ENCODE data around the gene OPTC. TPM values are rescaled to one million over a fixed set of nuclear protein-coding genes. Genes with fewer than 3 reads are reported as not detected.
A peak's percentile ranks its signal among the peaks of the same experiment; 100 is the strongest.
"Not testable (repeated sequence)": the region's sequence is repeated elsewhere in the genome, so short reads cannot be mapped to it uniquely, and the experiment has no call there.

Gene OPTC
- total RNA-seq, 1 experiment from 2014 or later, result not detected

DNA sequence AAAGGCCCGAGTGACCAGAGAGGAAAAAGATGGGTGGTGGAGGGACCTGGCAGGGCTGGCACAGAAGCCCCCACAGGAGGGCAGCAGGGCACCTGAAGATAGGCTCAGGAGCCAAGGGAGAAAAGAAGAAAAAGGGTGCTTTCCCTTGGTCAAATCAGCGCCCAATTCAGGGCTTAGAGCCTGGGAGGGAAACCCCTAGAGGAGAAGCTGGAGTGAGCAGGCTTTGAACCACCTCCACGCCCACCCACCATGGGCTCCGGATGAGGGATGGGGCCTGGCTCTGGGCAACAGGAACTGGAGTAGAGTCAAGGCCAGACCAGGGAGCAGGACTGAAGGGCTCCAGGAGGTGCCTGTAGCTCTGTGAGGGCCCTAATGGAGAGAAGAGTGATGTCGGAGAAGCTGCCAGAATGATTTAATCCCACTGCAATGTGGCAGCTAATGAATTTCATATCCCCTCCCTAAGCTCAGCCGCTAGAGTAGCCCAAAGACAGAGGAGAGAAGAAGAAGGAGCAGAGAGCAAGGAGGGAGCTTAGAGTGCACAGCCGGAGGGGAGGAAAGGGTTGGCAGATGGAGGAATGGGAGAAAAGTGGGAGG lies 30.4 kb upstream of the OPTC start:
- DNase-seq (ENCODE audit: low spot score), result no peak
- in situ Hi-C loops (cut with HindIII; ENCODE audit: low sequenced_read_pairs), result loop anchor here (25.0 kb wide), 1 partner anchor 101 kb away; the partner anchor contains the start of gene FMOD

GRCh38 chr1:203464226-203464625 lies 29.7 kb upstream of the OPTC start:
- no peak for DNase-seq (ENCODE audit: low spot score)
- in situ Hi-C loops (cut with HindIII; ENCODE audit: low sequenced_read_pairs), result loop anchor here (25.0 kb wide), 1 partner anchor 102 kb away; the partner anchor contains the start of gene FMOD

DNA sequence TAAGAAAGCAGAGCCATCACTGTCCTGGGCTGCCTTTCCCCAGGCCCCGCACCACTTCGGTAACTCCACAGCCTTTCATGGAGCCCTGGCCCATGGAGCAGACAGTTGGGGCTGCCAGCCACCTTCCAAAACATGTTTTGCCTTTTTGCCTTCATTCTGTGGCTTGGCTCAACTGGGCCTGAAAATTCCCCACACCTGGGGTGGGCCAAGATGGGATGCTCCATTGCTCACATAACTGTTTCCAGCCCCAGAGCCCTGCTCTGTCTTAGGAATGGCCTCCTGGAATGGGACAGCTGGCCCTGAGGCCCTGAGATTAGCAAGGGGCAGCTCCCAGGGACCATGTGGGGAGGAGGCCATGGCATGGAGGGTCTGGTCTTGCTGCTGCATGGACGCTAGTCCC lies 29.2 kb upstream of the OPTC start:
- no peak for DNase-seq (ENCODE audit: low spot score)
- in situ Hi-C loops (cut with HindIII; ENCODE audit: low sequenced_read_pairs), result loop anchor here (25.0 kb wide), 1 partner anchor 102 kb away; the partner anchor contains the start of gene FMOD

DNA sequence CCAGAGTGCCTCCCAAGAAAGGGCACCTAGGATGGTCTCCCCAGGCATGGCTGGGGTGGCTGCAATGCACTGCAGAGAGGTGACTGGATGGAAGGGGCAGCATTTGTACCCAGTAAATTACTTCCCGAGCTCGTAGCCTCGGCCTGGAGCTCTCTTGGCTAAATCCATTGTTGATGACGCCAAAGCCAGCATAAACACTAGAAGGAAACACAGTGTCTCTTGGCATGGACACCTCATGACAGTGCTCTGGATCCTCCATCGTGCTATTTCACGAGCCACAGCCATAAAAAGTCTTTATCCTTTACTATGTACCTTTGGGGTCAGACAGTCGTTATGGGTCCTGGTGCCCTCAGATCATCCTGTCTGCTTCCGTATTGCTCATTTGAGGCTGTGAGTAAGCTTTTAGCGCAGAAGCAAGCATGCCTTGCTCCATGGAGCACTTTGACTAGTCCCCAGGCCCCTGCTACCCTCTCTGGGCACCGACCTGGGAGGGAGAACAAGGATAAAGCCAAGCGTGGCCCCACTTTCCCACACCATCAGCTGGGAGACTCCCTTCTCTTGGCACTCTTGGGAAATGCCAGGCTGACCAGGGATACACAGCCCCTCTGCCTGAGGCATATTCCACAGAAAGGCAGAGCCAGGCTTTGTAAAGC lies 28.7 kb upstream of the OPTC start:
- in situ Hi-C loops (cut with HindIII; ENCODE audit: low sequenced_read_pairs), result loop anchor here (25.0 kb wide), 1 partner anchor 103 kb away; the partner anchor contains the start of gene FMOD
- peak; percentile 39 for DNase-seq (ENCODE audit: low spot score)

- no peak for DNase-seq (ENCODE audit: low spot score)
Observed at GRCh38 chr1:203465948-203466347, 28.0 kb upstream of the OPTC start.

DNA sequence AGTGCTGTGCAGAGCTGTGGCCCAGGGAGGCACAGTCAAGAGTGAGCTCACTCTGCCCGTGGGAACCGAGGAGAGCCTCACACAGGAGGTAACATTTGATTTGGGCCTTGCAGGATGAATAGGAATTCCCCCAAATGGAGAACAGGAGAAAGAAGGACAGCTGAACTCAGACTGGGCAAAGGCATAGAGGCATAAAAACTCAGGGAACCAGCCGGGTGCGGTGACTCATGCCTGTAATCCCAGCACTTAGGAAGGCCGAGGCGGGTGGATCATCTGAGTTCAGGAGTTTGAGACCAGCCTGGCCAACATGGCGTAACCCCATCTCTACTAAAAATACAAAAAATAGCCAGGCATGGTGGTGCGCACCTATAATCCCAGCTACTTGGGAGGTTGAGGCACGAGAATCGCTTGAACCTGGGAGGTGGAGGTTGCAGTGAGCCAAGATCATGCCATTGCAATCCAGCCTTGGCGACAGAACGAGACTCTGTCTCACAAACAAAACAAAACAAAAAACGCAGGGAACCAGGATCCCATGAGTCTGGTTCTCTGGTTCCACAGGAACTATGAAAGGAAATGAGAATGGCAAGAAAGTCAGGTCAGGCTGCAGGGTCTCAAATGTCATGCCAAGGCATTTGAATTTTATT lies 26.9 kb upstream of the OPTC start:
- not testable (repeated sequence) for DNase-seq (ENCODE audit: low spot score)
- in situ Hi-C loops (cut with HindIII; ENCODE audit: low sequenced_read_pairs), result loop anchor here (25.0 kb wide), 1 partner anchor 105 kb away; the partner anchor contains the start of gene FMOD

More at GRCh38 chr1:203465948-203466347, 28.0 kb upstream of the OPTC start:
- in situ Hi-C loops (cut with HindIII; ENCODE audit: low sequenced_read_pairs), result loop anchor here (25.0 kb wide), 1 partner anchor 104 kb away; the partner anchor contains the start of gene FMOD

GRCh38 chr1:203467550-203467921 lies 26.4 kb upstream of the OPTC start:
- DNase-seq (ENCODE audit: low spot score), result peak; percentile 53
- in situ Hi-C loops (cut with HindIII; ENCODE audit: low sequenced_read_pairs), result loop anchor here (25.0 kb wide), 1 partner anchor 105 kb away; the partner anchor contains the start of gene FMOD

- in situ Hi-C loops (cut with HindIII; ENCODE audit: low sequenced_read_pairs), result loop anchor here (25.0 kb wide), 1 partner anchor 106 kb away; the partner anchor contains the start of gene FMOD
- DNase-seq (ENCODE audit: low spot score), result no peak
Observed at GRCh38 chr1:203468326-203468725, 25.6 kb upstream of the OPTC start.

- in situ Hi-C loops (cut with HindIII; ENCODE audit: low sequenced_read_pairs), result loop anchor here (25.0 kb wide), 1 partner anchor 108 kb away; the partner anchor contains the start of gene FMOD
- no peak for DNase-seq (ENCODE audit: low spot score)
Observed at GRCh38 chr1:203470240-203470639, 23.7 kb upstream of the OPTC start.

DNA sequence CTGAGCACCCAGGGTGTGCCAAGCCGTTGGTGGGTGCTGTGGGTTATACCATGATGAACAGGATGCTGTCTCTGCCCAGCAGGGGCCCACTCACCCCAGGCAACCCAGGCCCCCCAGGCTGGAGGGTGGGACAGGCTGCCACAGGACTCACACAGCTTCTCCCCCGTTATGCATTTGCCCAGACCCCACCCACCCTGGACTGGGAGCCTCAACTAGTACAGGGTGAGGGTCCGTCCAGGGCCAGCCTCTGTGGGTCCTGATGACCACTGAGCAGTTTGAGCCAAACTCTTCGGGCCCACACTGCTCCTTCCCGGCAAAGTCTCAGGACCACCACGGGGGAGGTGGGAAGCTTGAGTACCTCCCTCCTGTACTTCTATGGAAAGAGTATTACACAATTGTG lies 22.1 kb upstream of the OPTC start:
- in situ Hi-C loops (cut with HindIII; ENCODE audit: low sequenced_read_pairs), result loop anchor here (25.0 kb wide), 1 partner anchor 110 kb away; the partner anchor contains the start of gene FMOD
- DNase-seq (ENCODE audit: low spot score), result no peak

- in situ Hi-C loops (cut with HindIII; ENCODE audit: low sequenced_read_pairs), result loop anchor here (25.0 kb wide), 1 partner anchor 111 kb away; the partner anchor contains the start of gene FMOD
- no peak for DNase-seq (ENCODE audit: low spot score)
Observed at GRCh38 chr1:203473281-203473680, 20.7 kb upstream of the OPTC start.

DNA sequence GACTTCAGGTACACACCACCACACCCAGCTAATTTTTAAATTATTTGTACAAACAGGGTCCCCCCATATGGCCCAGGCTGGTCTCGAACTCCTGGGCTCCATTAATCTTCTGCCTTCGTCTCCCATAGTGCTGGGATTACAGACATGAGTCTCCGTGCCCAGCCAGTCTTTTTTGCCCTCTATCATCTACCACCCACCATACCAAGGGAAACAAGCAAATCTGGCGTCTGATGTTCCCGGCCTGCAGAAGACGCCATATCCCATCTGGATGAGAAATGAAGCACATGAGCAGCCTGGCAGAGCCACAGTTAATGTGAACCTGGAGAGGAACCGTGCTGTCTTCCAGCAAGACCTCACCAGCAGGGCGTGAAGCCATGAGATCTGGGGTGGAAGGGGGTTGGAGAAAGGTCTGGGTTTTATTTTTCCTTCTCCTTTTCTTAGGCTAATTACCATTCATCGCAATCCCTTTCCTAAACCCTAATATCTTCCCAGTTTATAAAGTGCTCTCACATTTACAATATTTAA lies 20.1 kb upstream of the OPTC start:
- no peak for DNase-seq (ENCODE audit: low spot score)
- in situ Hi-C loops (cut with HindIII; ENCODE audit: low sequenced_read_pairs), result loop anchor here (25.0 kb wide), 1 partner anchor 112 kb away; the partner anchor contains the start of gene FMOD

DNA sequence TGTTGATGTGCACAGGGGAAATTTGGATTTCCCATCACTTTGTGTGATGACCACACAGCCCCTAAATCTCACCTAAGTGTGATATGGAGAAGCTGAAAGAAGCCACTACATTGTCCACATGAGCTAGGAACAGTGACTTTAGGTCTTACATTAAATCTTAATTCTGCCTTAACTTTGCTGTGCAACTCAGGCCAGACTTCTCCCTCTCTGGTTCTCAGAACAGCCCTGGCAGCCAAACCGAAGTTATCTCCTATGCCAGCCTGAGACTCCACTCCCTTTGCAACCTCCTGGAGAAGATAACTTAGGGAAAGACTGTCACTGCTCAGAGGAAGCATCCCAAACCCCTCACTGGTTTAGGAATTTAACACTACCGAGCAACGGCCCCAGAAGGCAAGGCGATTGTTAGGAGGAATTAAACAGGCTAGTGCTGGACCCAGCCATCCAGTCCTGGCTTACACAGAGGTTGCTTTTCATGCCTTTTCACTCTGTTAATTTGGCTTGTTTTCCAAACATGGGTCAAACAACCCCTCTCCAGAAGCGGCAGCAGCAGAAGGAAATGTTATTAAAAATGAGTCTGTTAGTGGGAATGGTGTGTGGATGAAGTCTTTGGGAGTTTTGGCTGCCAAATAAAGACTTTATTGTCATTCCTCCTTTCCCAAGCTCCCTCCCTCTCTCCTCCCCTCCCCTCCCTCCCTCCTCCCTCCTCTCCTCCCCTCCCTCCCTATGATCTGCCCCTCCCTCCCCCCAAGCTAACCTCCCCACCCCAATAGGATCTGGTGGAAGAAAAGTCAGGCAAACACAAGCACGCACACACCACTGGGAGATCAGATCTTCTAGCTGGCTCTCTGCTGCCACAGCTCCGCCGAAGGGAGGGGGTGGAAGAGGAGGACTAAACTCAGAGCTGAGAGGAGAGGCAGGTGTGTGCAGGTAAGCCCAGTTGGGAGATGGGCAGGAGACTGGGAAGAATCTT lies 18.7 kb upstream of the OPTC start, which contains the start of gene PRELP:
Gene PRELP, plus strand, starts transcription at position 795 of the 970 bp plus-strand sequence. CDS start 7,379 bp downstream, outside the sequence.
- in situ Hi-C loops (cut with HindIII; ENCODE audit: low sequenced_read_pairs), result no loop called here
- peak; percentile 48 for DNase-seq (ENCODE audit: low spot score)

- DNase-seq (ENCODE audit: low spot score), result peak; percentile 59
- in situ Hi-C loops (cut with HindIII; ENCODE audit: low sequenced_read_pairs), result no loop called here
Observed at GRCh38 chr1:203476216-203476814, 17.6 kb upstream of the OPTC start.

DNA sequence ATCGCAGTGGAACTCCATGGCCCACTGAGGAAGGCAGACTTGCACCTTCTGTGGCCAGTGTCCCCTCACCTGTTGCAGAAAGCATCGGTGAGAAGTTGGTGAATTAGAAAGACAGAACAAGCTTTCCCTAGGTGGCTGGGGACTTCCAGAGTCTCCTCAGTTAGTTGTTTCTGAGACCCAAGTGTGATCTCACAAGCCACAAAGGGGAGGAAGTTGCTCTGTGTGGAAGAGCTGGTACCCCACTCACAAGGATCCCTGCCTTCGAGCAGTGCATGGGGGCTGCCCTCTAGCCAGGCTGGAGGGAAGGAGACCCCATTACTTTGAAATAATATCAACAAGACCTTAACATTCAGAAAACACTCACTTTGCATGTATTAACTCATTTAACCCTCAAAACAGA lies 16.2 kb upstream of the OPTC start:
- in situ Hi-C loops (cut with HindIII; ENCODE audit: low sequenced_read_pairs), result no loop called here
- no peak for DNase-seq (ENCODE audit: low spot score)

- in situ Hi-C loops (cut with HindIII; ENCODE audit: low sequenced_read_pairs), result no loop called here
- peak; percentile 65 for DNase-seq (ENCODE audit: low spot score)
Observed at GRCh38 chr1:203478231-203478630, 15.7 kb upstream of the OPTC start.

- DNase-seq (ENCODE audit: low spot score), result no peak
- in situ Hi-C loops (cut with HindIII; ENCODE audit: low sequenced_read_pairs), result no loop called here
Observed at GRCh38 chr1:203478986-203479385, 15.0 kb upstream of the OPTC start.

- DNase-seq (ENCODE audit: low spot score), result no peak
- in situ Hi-C loops (cut with HindIII; ENCODE audit: low sequenced_read_pairs), result no loop called here
Observed at GRCh38 chr1:203479646-203480045, 14.3 kb upstream of the OPTC start.

Data from G401 (cell line).